ENCODE measurements around the gene KIAA2012. TPM values are rescaled to one million over a fixed set of nuclear protein-coding genes. Genes with fewer than 3 reads are reported as not detected.

Gene KIAA2012
- total RNA-seq, 1 donor from 2014 or later, result not detected

- no peaks in the 10 kb centered on the region for H3K36me3 Mint-ChIP-seq (ENCODE audit: unreplicated experiment)
- H3K9me3 Mint-ChIP-seq (ENCODE audit: unreplicated experiment), result no peaks in the 10 kb centered on the region
- TF ChIP-seq, protein P1, sequence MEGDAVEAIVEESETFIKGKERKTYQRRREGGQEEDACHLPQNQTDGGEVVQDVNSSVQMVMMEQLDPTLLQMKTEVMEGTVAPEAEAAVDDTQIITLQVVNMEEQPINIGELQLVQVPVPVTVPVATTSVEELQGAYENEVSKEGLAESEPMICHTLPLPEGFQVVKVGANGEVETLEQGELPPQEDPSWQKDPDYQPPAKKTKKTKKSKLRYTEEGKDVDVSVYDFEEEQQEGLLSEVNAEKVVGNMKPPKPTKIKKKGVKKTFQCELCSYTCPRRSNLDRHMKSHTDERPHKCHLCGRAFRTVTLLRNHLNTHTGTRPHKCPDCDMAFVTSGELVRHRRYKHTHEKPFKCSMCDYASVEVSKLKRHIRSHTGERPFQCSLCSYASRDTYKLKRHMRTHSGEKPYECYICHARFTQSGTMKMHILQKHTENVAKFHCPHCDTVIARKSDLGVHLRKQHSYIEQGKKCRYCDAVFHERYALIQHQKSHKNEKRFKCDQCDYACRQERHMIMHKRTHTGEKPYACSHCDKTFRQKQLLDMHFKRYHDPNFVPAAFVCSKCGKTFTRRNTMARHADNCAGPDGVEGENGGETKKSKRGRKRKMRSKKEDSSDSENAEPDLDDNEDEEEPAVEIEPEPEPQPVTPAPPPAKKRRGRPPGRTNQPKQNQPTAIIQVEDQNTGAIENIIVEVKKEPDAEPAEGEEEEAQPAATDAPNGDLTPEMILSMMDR (IDR thresholded peaks at IDR 0.05), result no peak
- H3K4me3 Mint-ChIP-seq (ENCODE audit: unreplicated experiment), result no peak overlapping the region
- peaks cover 26% of the 10 kb centered on the region for H3K4me1 Mint-ChIP-seq (ENCODE audit: unreplicated experiment)
- H3K27ac Mint-ChIP-seq (ENCODE audit: unreplicated experiment), result peak overlapping the region; percentile 98
- H3K27me3 Mint-ChIP-seq (ENCODE audit: unreplicated experiment), result no peaks in the 10 kb centered on the region
- DNase-seq (ENCODE audit: extremely low spot score, unreplicated experiment), result no peak
These were observed 42.4 kb upstream of the KIAA2012 start for GRCh38 chr2:202030691-202031090.

DNA sequence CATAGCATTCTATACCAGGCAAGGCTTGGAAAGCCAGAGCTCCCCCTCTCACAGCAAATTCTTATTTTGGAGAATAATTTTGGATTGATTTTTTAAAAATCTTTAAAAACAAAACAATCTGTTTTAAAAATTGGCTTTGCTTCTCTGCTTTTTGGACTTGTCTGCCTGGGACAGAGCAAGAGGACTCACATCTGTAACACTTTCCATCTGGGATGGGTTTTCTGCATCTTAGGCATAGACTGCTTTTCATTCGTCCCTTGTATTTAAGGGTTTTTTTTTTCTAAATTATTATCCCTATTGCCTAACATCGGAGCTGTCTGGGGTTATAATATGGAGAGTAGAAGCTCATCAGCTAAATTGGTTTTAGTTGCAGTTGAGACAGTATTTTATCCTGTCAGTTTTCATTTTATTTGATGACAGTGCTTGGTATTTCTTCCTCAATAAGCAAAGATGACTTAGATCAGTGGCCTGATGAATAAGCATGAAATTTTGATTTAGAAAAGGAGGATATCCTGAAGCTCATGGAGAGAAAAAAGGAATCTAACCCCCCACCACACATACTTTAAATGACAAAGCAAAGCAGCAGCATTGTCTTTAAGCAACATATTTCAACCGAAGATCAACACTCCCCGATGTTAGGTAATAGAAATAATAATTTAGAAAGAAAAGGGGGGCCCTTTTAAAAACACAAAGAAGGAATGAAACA, 41.7 kb upstream of the KIAA2012 start:
- no peaks in the 10 kb centered on the region for H3K27me3 Mint-ChIP-seq (ENCODE audit: unreplicated experiment)
- peak overlapping the region; percentile 86 for H3K4me3 Mint-ChIP-seq (ENCODE audit: unreplicated experiment)
- TF ChIP-seq, protein P1 (IDR thresholded peaks at IDR 0.05), result no peak
- peak overlapping the region; percentile 98 for H3K27ac Mint-ChIP-seq (ENCODE audit: unreplicated experiment)
- H3K9me3 Mint-ChIP-seq (ENCODE audit: unreplicated experiment), result no peaks in the 10 kb centered on the region
- no peak for DNase-seq (ENCODE audit: extremely low spot score, unreplicated experiment)
- H3K4me1 Mint-ChIP-seq (ENCODE audit: unreplicated experiment), result peaks cover 26% of the 10 kb centered on the region
- no peaks in the 10 kb centered on the region for H3K36me3 Mint-ChIP-seq (ENCODE audit: unreplicated experiment)

DNA sequence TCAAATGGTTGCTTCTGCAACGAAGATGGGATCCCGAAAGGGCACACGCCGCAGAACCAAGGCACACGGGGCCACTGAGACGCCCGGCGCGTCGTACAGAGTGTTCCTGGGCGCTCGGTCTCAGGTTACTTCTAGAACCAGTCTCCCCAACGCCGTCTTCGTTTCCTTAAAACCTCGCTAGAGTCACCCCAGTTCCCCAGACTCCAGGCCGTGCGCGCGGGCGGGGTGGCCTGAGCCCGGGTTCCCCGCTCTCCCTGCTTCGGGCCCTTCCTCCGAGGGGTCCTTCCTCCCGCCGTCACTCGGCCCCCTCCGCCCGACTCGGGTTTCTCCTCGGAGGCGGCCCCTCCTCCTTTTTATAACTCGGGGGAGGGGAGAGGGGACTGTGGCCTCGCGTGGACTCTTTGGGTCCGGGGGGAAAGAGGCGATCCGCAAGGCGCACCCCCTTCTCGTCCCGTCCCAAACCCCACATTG, 40.2 kb upstream of the KIAA2012 start:
- H3K9me3 Mint-ChIP-seq (ENCODE audit: unreplicated experiment), result no peaks in the 10 kb centered on the region
- H3K36me3 Mint-ChIP-seq (ENCODE audit: unreplicated experiment), result no peaks in the 10 kb centered on the region
- H3K27me3 Mint-ChIP-seq (ENCODE audit: unreplicated experiment), result no peaks in the 10 kb centered on the region
- TF ChIP-seq, protein P1 (IDR thresholded peaks at IDR 0.05), result no peak
- DNase-seq (ENCODE audit: extremely low spot score, unreplicated experiment), result peak; percentile 88
- peak overlapping the region; percentile 98 for H3K27ac Mint-ChIP-seq (ENCODE audit: unreplicated experiment)
- peaks cover 26% of the 10 kb centered on the region for H3K4me1 Mint-ChIP-seq (ENCODE audit: unreplicated experiment)
- H3K4me3 Mint-ChIP-seq (ENCODE audit: unreplicated experiment), result peak overlapping the region; percentile 86

DNA sequence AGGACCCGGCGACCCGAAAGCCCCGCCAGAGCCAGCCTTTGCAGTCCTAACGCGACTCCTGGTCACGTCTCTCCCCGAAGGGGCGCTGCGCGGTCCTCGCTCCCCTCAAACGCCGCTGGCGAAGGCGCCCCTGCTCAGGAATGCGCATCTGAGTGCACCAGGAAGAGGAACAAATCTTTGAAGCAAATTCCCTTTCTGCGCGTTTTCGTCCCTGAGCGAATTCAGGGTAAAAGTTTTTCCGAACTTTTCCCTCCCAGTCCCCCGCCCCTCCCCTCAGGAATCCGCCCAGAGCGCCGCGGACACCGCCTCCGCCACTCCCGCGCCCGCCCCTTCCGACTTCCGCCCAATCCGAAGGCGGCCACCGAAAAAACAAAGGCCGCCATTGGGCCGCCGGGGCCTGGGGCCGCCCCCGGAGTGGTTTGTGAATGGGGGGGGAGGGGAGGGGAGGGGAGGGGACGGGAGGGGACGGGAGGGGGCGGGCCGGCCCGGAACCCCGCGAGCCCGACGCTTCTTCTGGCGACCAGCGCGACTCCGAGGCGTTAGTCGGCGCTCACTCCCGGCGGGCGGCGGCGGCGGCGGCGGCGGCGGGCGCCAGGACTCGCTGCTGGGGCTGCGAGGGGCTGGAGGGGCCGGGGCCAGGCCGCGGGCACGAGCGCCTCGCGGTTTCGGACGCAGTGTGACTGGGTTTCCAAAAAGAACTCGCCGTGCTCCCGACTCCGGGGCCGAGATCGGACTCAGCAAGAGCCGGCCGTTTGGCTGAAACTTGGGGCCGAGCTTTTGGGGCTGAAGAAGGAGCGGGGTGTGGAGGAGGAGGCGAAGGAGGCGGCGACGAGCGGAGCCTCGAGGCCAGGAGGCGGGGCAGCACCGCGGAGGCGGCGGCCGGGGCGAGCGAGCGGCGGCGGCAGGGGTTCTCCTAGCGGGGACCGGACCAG, 39.5 kb upstream of the KIAA2012 start, which contains the start of gene FZD7:
FZD7 (plus strand) TSS at position 539 of the 932 bp plus-strand sequence. CDS start 793 bp downstream, outside the sequence.
- H3K4me1 Mint-ChIP-seq (ENCODE audit: unreplicated experiment), result peaks cover 26% of the 10 kb centered on the region
- peak within 1 kb of the TSS; percentile 98 for H3K27ac Mint-ChIP-seq (ENCODE audit: unreplicated experiment)
- TF ChIP-seq, protein P1 (IDR thresholded peaks at IDR 0.05), result peak; percentile 30
- no peaks in the 10 kb centered on the region for H3K36me3 Mint-ChIP-seq (ENCODE audit: unreplicated experiment)
- no peaks in the 10 kb centered on the region for H3K27me3 Mint-ChIP-seq (ENCODE audit: unreplicated experiment)
- H3K9me3 Mint-ChIP-seq (ENCODE audit: unreplicated experiment), result no peaks in the 10 kb centered on the region
- DNase-seq (ENCODE audit: extremely low spot score, unreplicated experiment), result peak; percentile 98
- peak within 1 kb of the TSS; percentile 86 for H3K4me3 Mint-ChIP-seq (ENCODE audit: unreplicated experiment)
